Measurements from ENCODE around the gene KRT1.

DNA sequence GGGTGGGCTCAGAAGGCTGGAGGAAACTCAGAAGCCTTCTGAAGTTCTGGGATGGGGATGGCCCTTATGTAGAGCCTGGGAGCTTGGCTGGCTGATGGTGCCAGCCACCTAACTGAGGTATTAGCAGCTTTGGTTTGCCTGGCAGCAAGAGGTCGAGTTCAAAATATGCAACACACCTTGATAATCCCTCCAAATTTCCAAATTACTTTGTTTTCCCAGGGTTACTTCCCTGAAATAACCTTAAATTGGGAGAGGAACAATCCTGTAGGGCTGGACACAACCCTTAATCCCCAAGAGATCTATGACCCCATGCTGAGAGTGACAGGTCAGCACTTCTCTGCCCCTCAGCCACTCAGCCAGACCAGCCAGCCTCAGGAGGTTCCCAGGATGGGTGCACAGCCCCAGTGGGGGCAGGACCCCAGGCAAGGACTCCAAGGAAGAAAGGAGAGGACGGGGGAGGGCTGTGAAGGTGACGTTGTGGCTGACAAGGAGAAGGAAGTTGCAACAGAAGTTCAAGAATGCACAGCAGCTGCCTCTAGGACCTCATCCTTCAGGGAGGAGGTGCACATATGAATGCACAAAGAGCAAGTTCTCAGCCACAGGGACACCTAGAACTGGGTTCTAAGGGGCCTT, 41.7 kb upstream of the KRT1 start:
- TF ChIP-seq ELF1 (IDR thresholded peaks at IDR 0.05): no peak
- no peak for TF ChIP-seq POLR2AphosphoS5 (IDR thresholded peaks at IDR 0.05; ENCODE audit: low read depth, low read length)
- TF ChIP-seq, protein P1, sequence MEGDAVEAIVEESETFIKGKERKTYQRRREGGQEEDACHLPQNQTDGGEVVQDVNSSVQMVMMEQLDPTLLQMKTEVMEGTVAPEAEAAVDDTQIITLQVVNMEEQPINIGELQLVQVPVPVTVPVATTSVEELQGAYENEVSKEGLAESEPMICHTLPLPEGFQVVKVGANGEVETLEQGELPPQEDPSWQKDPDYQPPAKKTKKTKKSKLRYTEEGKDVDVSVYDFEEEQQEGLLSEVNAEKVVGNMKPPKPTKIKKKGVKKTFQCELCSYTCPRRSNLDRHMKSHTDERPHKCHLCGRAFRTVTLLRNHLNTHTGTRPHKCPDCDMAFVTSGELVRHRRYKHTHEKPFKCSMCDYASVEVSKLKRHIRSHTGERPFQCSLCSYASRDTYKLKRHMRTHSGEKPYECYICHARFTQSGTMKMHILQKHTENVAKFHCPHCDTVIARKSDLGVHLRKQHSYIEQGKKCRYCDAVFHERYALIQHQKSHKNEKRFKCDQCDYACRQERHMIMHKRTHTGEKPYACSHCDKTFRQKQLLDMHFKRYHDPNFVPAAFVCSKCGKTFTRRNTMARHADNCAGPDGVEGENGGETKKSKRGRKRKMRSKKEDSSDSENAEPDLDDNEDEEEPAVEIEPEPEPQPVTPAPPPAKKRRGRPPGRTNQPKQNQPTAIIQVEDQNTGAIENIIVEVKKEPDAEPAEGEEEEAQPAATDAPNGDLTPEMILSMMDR (IDR thresholded peaks at IDR 0.05): no peak
- TF ChIP-seq, protein P2, sequence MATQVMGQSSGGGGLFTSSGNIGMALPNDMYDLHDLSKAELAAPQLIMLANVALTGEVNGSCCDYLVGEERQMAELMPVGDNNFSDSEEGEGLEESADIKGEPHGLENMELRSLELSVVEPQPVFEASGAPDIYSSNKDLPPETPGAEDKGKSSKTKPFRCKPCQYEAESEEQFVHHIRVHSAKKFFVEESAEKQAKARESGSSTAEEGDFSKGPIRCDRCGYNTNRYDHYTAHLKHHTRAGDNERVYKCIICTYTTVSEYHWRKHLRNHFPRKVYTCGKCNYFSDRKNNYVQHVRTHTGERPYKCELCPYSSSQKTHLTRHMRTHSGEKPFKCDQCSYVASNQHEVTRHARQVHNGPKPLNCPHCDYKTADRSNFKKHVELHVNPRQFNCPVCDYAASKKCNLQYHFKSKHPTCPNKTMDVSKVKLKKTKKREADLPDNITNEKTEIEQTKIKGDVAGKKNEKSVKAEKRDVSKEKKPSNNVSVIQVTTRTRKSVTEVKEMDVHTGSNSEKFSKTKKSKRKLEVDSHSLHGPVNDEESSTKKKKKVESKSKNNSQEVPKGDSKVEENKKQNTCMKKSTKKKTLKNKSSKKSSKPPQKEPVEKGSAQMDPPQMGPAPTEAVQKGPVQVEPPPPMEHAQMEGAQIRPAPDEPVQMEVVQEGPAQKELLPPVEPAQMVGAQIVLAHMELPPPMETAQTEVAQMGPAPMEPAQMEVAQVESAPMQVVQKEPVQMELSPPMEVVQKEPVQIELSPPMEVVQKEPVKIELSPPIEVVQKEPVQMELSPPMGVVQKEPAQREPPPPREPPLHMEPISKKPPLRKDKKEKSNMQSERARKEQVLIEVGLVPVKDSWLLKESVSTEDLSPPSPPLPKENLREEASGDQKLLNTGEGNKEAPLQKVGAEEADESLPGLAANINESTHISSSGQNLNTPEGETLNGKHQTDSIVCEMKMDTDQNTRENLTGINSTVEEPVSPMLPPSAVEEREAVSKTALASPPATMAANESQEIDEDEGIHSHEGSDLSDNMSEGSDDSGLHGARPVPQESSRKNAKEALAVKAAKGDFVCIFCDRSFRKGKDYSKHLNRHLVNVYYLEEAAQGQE (IDR thresholded peaks at IDR 0.05; ENCODE audit: low read depth, low read length): no peak
- no peak for TF ChIP-seq CHD2 (IDR thresholded peaks at IDR 0.05; ENCODE audit: low read length, partially characterized antibody)
- no peak for TF ChIP-seq EP300 (IDR thresholded peaks at IDR 0.05; ENCODE audit: borderline replicate concordance in 1 of 2, low read depth in 1 of 2, low read length in 1 of 2)
- TF ChIP-seq, protein P3, sequence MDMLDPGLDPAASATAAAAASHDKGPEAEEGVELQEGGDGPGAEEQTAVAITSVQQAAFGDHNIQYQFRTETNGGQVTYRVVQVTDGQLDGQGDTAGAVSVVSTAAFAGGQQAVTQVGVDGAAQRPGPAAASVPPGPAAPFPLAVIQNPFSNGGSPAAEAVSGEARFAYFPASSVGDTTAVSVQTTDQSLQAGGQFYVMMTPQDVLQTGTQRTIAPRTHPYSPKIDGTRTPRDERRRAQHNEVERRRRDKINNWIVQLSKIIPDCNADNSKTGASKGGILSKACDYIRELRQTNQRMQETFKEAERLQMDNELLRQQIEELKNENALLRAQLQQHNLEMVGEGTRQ (IDR thresholded peaks at IDR 0.05; ENCODE audit: borderline replicate concordance, low read depth, low read length): no peak
- TF ChIP-seq FOXJ3 (CRISPR knock-in tag; IDR thresholded peaks at IDR 0.05): no peak
- TF ChIP-seq SMC3 (IDR thresholded peaks at IDR 0.05; ENCODE audit: low read depth, low read length): no peak
